Measurements from ENCODE around the gene CEPT1.
"Not testable (repeated sequence)": the region's sequence is repeated elsewhere in the genome, so short reads cannot be mapped to it uniquely, and the experiment has no call there.

Gene CEPT1

DNA sequence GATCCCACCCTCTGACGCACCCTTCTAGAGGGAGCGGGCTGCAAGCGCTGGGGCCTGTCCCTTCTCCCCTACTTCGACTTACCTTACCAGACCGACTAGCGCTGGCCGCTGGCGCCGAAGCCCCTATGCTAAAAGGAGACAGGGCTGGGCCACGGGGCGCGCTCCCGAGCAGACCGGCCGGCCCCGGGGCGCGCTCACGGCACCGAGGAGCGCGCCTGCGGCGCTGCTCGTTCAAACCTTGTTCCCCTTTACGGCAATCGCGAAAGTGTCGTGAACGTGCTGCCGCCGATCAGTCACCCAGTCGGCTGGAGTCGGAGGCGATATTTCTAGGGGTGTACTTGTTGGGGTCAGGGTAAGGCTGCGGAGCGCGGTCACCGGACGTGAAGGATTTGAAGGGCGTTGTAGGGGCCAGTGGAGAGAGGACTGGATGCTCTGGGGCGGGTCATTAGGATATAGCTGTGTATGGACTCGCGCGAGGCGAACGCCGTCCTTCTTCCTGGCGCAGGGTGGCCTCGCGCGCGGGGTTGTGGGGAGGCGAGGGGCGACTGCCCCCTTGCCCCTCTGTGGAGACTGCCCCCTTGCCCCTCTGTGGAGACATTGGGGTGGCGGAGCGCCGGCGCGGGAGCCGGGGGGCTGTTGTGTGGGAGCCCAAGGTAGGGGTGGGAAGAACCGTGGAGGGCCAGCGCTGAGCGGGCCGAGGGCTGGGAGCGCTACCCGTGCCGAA lies at the start of gene CEPT1, which contains the start of gene DRAM2:
Gene CEPT1 (plus strand): TSS at position 268 of the 724 bp plus-strand sequence. CDS start 7,492 bp downstream, outside the sequence.
Gene DRAM2 (minus strand): TSS at position 138 of the 724 bp plus-strand sequence. CDS start 8,539 bp downstream, outside the sequence.
- DNase-seq (ENCODE audit: low read depth in 2 of 2) = peak; percentile 83 to 85

- DNase-seq (ENCODE audit: low read depth in 2 of 2) = not testable (repeated sequence)
Observed at GRCh38 chr1:111095421-111095820, 44.6 kb upstream of the CEPT1 start.

GRCh38 chr1:111097356-111098099 lies 42.5 kb upstream of the CEPT1 start:
- DNase-seq (ENCODE audit: low read depth in 2 of 2) = no peak

- no peak for DNase-seq (ENCODE audit: low read depth in 2 of 2)
Observed at GRCh38 chr1:111099289-111099688, 40.7 kb upstream of the CEPT1 start.

DNA sequence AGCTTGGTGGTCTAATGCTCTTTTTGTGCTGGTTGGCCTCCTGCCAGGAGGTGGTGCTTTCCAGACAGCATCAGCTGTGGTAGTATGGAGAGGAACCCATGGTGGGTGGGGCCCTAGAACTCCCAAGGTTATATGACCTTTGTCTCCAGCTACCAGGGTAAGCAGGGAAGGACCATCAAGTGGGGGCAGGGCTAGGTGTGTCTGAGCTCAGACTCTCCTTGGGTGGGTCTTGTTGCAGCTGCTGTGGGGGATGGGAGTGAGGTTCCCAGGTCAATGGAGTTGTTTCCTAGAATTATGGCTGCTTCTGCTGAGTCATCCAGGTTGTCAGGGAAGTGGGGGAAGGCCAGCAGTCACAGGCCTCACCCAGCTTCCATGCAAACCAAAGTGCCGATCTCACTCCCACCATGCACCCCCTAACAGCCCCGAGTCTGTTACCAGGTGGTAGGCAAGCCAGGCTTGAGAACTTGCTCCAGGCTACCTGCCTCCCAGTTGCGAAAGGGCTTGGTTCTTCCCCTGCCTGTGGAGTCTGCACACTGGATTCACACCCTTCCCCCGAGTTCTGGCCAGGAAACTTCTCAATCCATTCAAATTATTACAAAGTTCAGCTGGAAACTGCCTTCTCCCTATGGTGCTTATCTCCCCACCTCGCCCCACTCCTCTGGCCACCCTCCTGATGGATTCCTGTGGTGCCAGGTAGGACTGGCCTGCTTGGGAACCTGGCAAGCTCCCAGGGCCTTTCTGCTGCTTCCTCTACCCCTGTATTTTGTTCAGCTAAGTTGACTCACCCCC lies 38.0 kb upstream of the CEPT1 start:
- no peak for DNase-seq (ENCODE audit: low read depth in 2 of 2)

- no peak for DNase-seq (ENCODE audit: low read depth in 2 of 2)
Observed at GRCh38 chr1:111104981-111105380, 35.0 kb upstream of the CEPT1 start.

DNA sequence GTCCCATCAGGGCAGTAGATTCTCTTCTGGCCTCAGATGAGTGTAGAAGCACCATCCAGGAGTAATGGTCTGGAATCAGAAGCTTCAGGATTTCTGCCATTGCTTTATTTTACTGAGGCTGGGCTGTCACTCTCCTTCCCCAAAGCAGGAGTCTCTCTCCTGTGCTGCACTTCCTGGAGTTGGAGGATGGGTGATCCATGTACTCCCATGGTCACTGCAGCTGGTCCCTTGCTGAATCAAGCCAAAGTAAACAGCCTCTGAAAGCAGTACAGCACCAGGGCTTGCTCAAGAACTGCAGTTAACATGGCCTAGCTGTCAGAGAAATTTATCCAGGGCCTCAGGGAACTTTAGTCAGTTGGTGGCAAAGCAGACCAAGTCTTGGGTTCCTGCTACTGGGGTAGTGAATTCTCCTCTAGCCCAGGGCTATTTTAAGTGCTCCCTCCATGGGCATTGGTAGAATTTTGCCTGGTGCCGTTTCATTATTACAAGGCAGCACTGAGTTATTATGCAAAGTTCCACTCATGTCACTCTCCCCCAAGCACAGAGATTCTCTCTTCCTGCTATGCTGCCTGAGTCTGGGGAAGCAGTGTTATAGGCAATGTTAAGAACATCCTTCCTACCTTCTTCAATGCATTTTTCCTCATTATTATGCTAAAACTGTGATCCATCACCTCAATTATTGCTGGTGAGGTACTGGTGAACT lies 29.7 kb upstream of the CEPT1 start:
- DNase-seq (ENCODE audit: low read depth in 2 of 2) = no peak

- no peak for DNase-seq (ENCODE audit: low read depth in 2 of 2)
Observed at GRCh38 chr1:111116496-111116895, 23.5 kb upstream of the CEPT1 start.

GRCh38 chr1:111126354-111126753 lies 13.7 kb upstream of the CEPT1 start:
- DNase-seq (ENCODE audit: low read depth in 2 of 2) = no peak

DNA sequence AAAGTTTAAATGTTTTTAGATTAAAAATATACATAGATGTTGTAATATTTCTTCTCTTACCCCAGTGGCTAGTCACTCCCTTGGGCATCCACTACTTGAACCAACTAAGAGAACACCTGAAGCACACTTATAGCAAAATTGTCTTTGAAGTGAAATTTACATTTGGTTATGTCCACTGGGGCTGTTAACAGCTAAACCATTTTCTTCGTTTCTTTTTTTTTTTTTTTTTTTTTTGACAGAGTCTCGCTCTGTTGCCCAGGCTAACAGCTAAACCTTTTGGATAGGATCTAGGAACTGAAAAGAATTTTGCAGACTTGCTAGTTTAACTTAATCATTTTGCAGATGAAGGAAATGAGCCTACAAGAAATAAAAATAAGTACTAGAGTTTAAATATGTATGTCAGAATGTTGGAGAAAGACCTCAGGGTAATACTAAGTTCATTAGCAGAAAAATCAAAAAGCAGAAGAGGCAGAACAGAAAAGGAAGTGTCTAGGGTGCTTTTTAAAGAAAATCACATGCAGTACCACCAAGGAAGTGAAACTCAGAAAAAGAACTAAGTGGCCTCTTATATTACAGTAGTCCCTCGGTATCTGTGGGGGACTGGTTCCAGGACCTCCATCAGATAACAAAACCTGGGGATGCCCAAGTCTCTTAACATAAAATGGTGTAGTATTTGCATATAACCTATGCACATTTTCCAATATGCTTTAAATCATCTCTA lies 11.9 kb upstream of the CEPT1 start:
- DNase-seq (ENCODE audit: low read depth in 2 of 2) = no peak

DNA sequence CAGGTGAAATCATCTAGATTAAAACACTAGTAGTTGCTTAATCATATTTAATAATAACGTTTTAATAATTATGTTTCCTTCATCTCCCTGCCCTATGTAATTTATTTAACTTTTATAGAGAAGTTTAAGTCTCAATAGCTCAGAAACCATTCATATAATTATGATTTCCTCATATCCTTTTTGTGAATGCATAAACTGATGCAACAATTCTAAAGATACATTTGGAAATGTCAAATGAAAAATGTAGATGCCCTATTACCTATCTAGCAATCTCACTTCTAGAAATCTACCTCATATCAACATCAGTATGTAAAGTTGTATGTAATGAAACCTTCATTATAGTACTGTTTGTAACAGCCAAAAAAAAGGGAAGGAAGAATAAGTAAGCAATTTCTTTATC lies 10.6 kb upstream of the CEPT1 start:
- no peak for DNase-seq (ENCODE audit: low read depth in 2 of 2)

GRCh38 chr1:111131693-111132092 lies 8.3 kb upstream of the CEPT1 start:
- no peak for DNase-seq (ENCODE audit: low read depth in 2 of 2)

GRCh38 chr1:111133866-111134265 lies 6.2 kb upstream of the CEPT1 start:
- no peak for DNase-seq (ENCODE audit: low read depth in 2 of 2)

- peak in 1 of 2 donors; percentile 1 for DNase-seq (ENCODE audit: low read depth in 2 of 2)
Observed at GRCh38 chr1:111139324-111139955, 583 bp upstream of the CEPT1 start.

GRCh38 chr1:111140680-111140967 lies 601 bp downstream of the CEPT1 start:
- DNase-seq (ENCODE audit: low read depth in 2 of 2) = no peak

GRCh38 chr1:111141245-111142220 lies 1.5 kb downstream of the CEPT1 start:
- no peak for DNase-seq (ENCODE audit: low read depth in 2 of 2)

GRCh38 chr1:111142356-111142975 lies 2.4 kb downstream of the CEPT1 start:
- DNase-seq (ENCODE audit: low read depth in 2 of 2) = no peak

GRCh38 chr1:111145542-111145941 lies 5.5 kb downstream of the CEPT1 start:
- DNase-seq (ENCODE audit: low read depth in 2 of 2) = no peak
